ENCODE data around the gene SLC7A7. TPM values are rescaled to one million over a fixed set of nuclear protein-coding genes. Genes with fewer than 3 reads are reported as not detected.
"Not testable (repeated sequence)": the region's sequence is repeated elsewhere in the genome, so short reads cannot be mapped to it uniquely, and the experiment has no call there.

The SLC7A7 gene
- total RNA-seq, 2 experiments from 2014 or later = 0.89 to 1.1 TPM

GRCh38 chr14:22733829-22734228 is 81.4 kb downstream of the SLC7A7 start:
- Mint-ChIP-seq H3K27me3 (no peaks in the 10 kb centered on the region), H3K36me3 (ENCODE audit: low read depth) (no peaks in the 10 kb centered on the region), H3K27ac (no peak overlapping the region), H3K9me3 (no peaks in the 10 kb centered on the region), H3K4me1 (ENCODE audit: low read depth) (no peaks in the 10 kb centered on the region), H3K4me3 (no peak overlapping the region)
- peaks cover 0 to 2% of the 10 kb centered on the region in 2 experiments for H3K27me3 ChIP-seq (ENCODE audit: control insufficient read depth in 1 of 2, insufficient read depth in 2 of 2, low read length in 2 of 2)
- POLR2A ChIA-PET = no interaction called here
- no peak for TF ChIP-seq CTCF (IDR thresholded peaks at IDR 0.05)
- H3K4me3 ChIP-seq (ENCODE audit: low read length) = no peak overlapping the region
- no peak for DNase-seq
- no peaks in the 10 kb centered on the region for H3K36me3 ChIP-seq (ENCODE audit: insufficient read depth, low read length)
- ATAC-seq (ENCODE audit: poor library complexity) = no peak
- H3K4me1 ChIP-seq (ENCODE audit: insufficient read depth, low read length) = no peaks in the 10 kb centered on the region
- CTCF ChIA-PET = no interaction called here
- H3K9me3 ChIP-seq (ENCODE audit: control insufficient read depth in 1 of 2, insufficient read depth in 1 of 2, low read length in 2 of 2) = no peaks in the 10 kb centered on the region
- H3K27ac ChIP-seq (ENCODE audit: low read depth in 1 of 2, low read length in 2 of 2) = no peak overlapping the region
- intact Hi-C loops (cut with DNase I, micrococcal nuclease) = no loop called here

GRCh38 chr14:22732062-22732461 is 83.2 kb downstream of the SLC7A7 start:
- H3K4me3 Mint-ChIP-seq; H3K36me3 Mint-ChIP-seq (ENCODE audit: low read depth); H3K9me3 ChIP-seq (ENCODE audit: control insufficient read depth in 1 of 2, insufficient read depth in 1 of 2, low read length in 2 of 2); H3K27ac Mint-ChIP-seq; H3K4me1 ChIP-seq (ENCODE audit: insufficient read depth, low read length); H3K27me3 ChIP-seq (ENCODE audit: control insufficient read depth in 1 of 2, insufficient read depth in 2 of 2, low read length in 2 of 2); ATAC-seq (ENCODE audit: poor library complexity); H3K27me3 Mint-ChIP-seq; H3K27ac ChIP-seq (ENCODE audit: low read depth in 1 of 2, low read length in 2 of 2); H3K36me3 ChIP-seq (ENCODE audit: insufficient read depth, low read length); intact Hi-C loops (cut with DNase I, micrococcal nuclease); H3K9me3 Mint-ChIP-seq; CTCF ChIA-PET; H3K4me1 Mint-ChIP-seq (ENCODE audit: low read depth); DNase-seq; POLR2A ChIA-PET; H3K4me3 ChIP-seq (ENCODE audit: low read length): not testable (repeated sequence)

- ChIA-PET CTCF (no interaction called here), POLR2A (no interaction called here)
- no peaks in the 10 kb centered on the region for H3K4me1 ChIP-seq (ENCODE audit: insufficient read depth, low read length)
- no peak overlapping the region for H3K4me3 ChIP-seq (ENCODE audit: low read length)
- ATAC-seq (ENCODE audit: poor library complexity) = no peak
- Mint-ChIP-seq H3K27me3 (no peaks in the 10 kb centered on the region), H3K4me3 (no peak overlapping the region), H3K4me1 (ENCODE audit: low read depth) (no peaks in the 10 kb centered on the region), H3K36me3 (ENCODE audit: low read depth) (no peaks in the 10 kb centered on the region), H3K9me3 (no peaks in the 10 kb centered on the region), H3K27ac (no peak overlapping the region)
- no peak for TF ChIP-seq CTCF (IDR thresholded peaks at IDR 0.05)
- peaks cover 0 to 2% of the 10 kb centered on the region in 2 experiments for H3K27me3 ChIP-seq (ENCODE audit: control insufficient read depth in 1 of 2, insufficient read depth in 2 of 2, low read length in 2 of 2)
- intact Hi-C loops (cut with DNase I, micrococcal nuclease) = no loop called here
- H3K9me3 ChIP-seq (ENCODE audit: control insufficient read depth in 1 of 2, insufficient read depth in 1 of 2, low read length in 2 of 2) = peaks cover 0 to 5% of the 10 kb centered on the region in 2 experiments
- no peaks in the 10 kb centered on the region for H3K36me3 ChIP-seq (ENCODE audit: insufficient read depth, low read length)
- H3K27ac ChIP-seq (ENCODE audit: low read depth in 1 of 2, low read length in 2 of 2) = no peak overlapping the region
- no peak for DNase-seq
Measured at GRCh38 chr14:22726012-22726411, 89.2 kb downstream of the SLC7A7 start.

- H3K36me3 Mint-ChIP-seq (ENCODE audit: low read depth); H3K4me1 Mint-ChIP-seq (ENCODE audit: low read depth); intact Hi-C loops (cut with DNase I, micrococcal nuclease); H3K27me3 ChIP-seq (ENCODE audit: control insufficient read depth in 1 of 2, insufficient read depth in 2 of 2, low read length in 2 of 2); H3K9me3 Mint-ChIP-seq; H3K27ac ChIP-seq (ENCODE audit: low read depth in 1 of 2, low read length in 2 of 2); H3K27ac Mint-ChIP-seq; H3K27me3 Mint-ChIP-seq; H3K36me3 ChIP-seq (ENCODE audit: insufficient read depth, low read length); H3K4me3 ChIP-seq (ENCODE audit: low read length); H3K4me1 ChIP-seq (ENCODE audit: insufficient read depth, low read length); DNase-seq; POLR2A ChIA-PET; H3K4me3 Mint-ChIP-seq; CTCF ChIA-PET; H3K9me3 ChIP-seq (ENCODE audit: control insufficient read depth in 1 of 2, insufficient read depth in 1 of 2, low read length in 2 of 2); ATAC-seq (ENCODE audit: poor library complexity): not testable (repeated sequence)
Measured at GRCh38 chr14:22725374-22725773, 89.9 kb downstream of the SLC7A7 start.

- intact Hi-C loops (cut with DNase I, micrococcal nuclease); H3K36me3 ChIP-seq (ENCODE audit: insufficient read depth, low read length); CTCF ChIA-PET; H3K9me3 ChIP-seq (ENCODE audit: control insufficient read depth in 1 of 2, insufficient read depth in 1 of 2, low read length in 2 of 2); ATAC-seq (ENCODE audit: poor library complexity); H3K27ac ChIP-seq (ENCODE audit: low read depth in 1 of 2, low read length in 2 of 2); POLR2A ChIA-PET; H3K36me3 Mint-ChIP-seq (ENCODE audit: low read depth); H3K27ac Mint-ChIP-seq; H3K4me1 Mint-ChIP-seq (ENCODE audit: low read depth); H3K4me1 ChIP-seq (ENCODE audit: insufficient read depth, low read length); DNase-seq; H3K27me3 ChIP-seq (ENCODE audit: control insufficient read depth in 1 of 2, insufficient read depth in 2 of 2, low read length in 2 of 2); H3K4me3 Mint-ChIP-seq; H3K4me3 ChIP-seq (ENCODE audit: low read length); H3K27me3 Mint-ChIP-seq; H3K9me3 Mint-ChIP-seq: not testable (repeated sequence)
Measured at GRCh38 chr14:22724847-22725246, 90.4 kb downstream of the SLC7A7 start.

Data from CD4-positive, alpha-beta T cell (primary cell).